Keratinocyte (primary cell): ENCODE results near the gene KCNH8. TPM values are rescaled to one million over a fixed set of nuclear protein-coding genes. Genes with fewer than 3 reads are reported as not detected.

ENCODE experiments used
- DNase-seq: peaks from one replicate; pipeline ENCODE4 v3.0.0-alpha.2; 2011; ENCODE audit warnings: low read depth, missing footprints, low spot score
- FAIRE-seq: peaks from 2 replicates; lab custom pipeline; 2011; peaks lifted over from hg19 to GRCh38; lab: Jason Lieb, UNC
- H2AFZ ChIP-seq: 2 replicates; pipeline ENCODE4 v1.6.0; 2012; ENCODE audit warnings: low read length, control low read depth, inconsistent platforms; ENCODE audit not compliant: control insufficient read depth
- H3K27ac ChIP-seq: 2 replicates; pipeline ENCODE4 v1.5.1; 2011; ENCODE audit warnings: low read length; ENCODE audit not compliant: control insufficient read depth, insufficient read depth
- H3K27me3 ChIP-seq: 3 replicates; pipeline ENCODE4 v1.6.0; 2011; ENCODE audit warnings: low read length; ENCODE audit not compliant: control insufficient read depth, insufficient read depth; ENCODE audit errors: extremely low read depth
- H3K36me3 ChIP-seq, 2 experiments: 2 replicates in 1 of 2; 3 replicates in 1 of 2; pipeline ENCODE4 v1.5.1; 2011; ENCODE audit warnings: low read length in 2 of 2, mild to moderate bottlenecking in 1 of 2; ENCODE audit not compliant: control insufficient read depth in 2 of 2, insufficient read depth in 2 of 2; ENCODE audit errors: extremely low read depth in 1 of 2
- H3K4me1 ChIP-seq: 3 replicates; pipeline ENCODE4 v1.5.1; 2011; ENCODE audit warnings: low read length; ENCODE audit not compliant: control insufficient read depth, insufficient read depth; ENCODE audit errors: extremely low read depth
- H3K4me2 ChIP-seq: 3 replicates; pipeline ENCODE4 v1.6.0; 2011; ENCODE audit warnings: low read depth, low read length; ENCODE audit not compliant: control insufficient read depth, insufficient read depth; ENCODE audit errors: extremely low read depth
- H3K4me3 ChIP-seq, 3 experiments: fragments of 200-600 bp in 1 of 3; sonication (generic) in 1 of 3; 2 replicates in 2 of 3; 3 replicates in 1 of 3; pipeline ENCODE4 v1.5.1; 2011 to 2016; ENCODE audit warnings: low read length in 3 of 3, mild to moderate bottlenecking in 3 of 3, control low read depth in 2 of 3, inconsistent platforms in 1 of 3, low read depth in 1 of 3, mixed read lengths in 1 of 3, mixed run types in 1 of 3, moderate library complexity in 1 of 3; ENCODE audit not compliant: control insufficient read depth in 2 of 3, insufficient read depth in 2 of 3; ENCODE audit errors: extremely low read depth in 1 of 3
- H3K79me2 ChIP-seq: 2 replicates; pipeline ENCODE4 v1.6.0; 2012; ENCODE audit warnings: low read length; ENCODE audit not compliant: control insufficient read depth, insufficient read depth
- H3K9ac ChIP-seq: 3 replicates; pipeline ENCODE4 v1.6.0; 2011; ENCODE audit warnings: low read length; ENCODE audit not compliant: control insufficient read depth, insufficient read depth; ENCODE audit errors: extremely low read depth
- H3K9me1 ChIP-seq: 3 replicates; pipeline ENCODE4 v1.6.0; 2011; ENCODE audit warnings: low read length; ENCODE audit not compliant: control insufficient read depth, insufficient read depth; ENCODE audit errors: extremely low read depth
- H3K9me3 ChIP-seq: 2 replicates; pipeline ENCODE4 v1.5.1; 2012; ENCODE audit warnings: low read depth, low read length; ENCODE audit not compliant: control insufficient read depth
- H4K20me1 ChIP-seq: 3 replicates; pipeline ENCODE4 v1.6.0; 2011; ENCODE audit warnings: low read length; ENCODE audit not compliant: control insufficient read depth, insufficient read depth; ENCODE audit errors: extremely low read depth
- CTCF ChIP-seq, 3 experiments: IDR thresholded peaks in 1 of 3; conservative IDR thresholded peaks in 1 of 3; optimal IDR thresholded peaks in 1 of 3; 2 replicates in 2 of 3; 3 replicates in 1 of 3; pipeline versions ENCODE3 to v1.5.1; 2011; ENCODE audit warnings: low read length in 3 of 3, mild to moderate bottlenecking in 3 of 3, moderate library complexity in 2 of 3, control low read depth in 1 of 3, inconsistent platforms in 1 of 3; ENCODE audit not compliant: insufficient read depth in 2 of 3; ENCODE audit errors: extremely low read depth in 1 of 3
- EZH2 ChIP-seq: IDR thresholded peaks from one replicate; pipeline ENCODE4 v1.6.1; 2012; ENCODE audit warnings: inconsistent platforms, mild to moderate bottlenecking, low read length, moderate library complexity
- dilution Hi-C: fragments of 300-500 bp; cut with MboI; formaldehyde crosslinking; loops from one replicate; pipeline ENCODE4 v1.7.0; 2020; ENCODE audit warnings: low sequenced_read_pairs; ENCODE audit not compliant: extremely low pct_ligation_motif_present
- polyA plus RNA-seq, 5 experiments: library from polyadenylated mRNA; depleted of rRNA in 3 of 5; stranded (reverse) in 3 of 5; stranded (forward) in 1 of 5; unstranded in 1 of 5; fragments of >200 nt; gene quantifications; 1 replicate in 1 of 5; 2 replicates in 3 of 5; 3 replicates in 1 of 5; pipeline versions ENCODE4 v1.2.1 to v1.2.3, GENCODE V29; 2011 to 2012; ENCODE audit warnings: missing spikeins in 2 of 5, low read depth in 1 of 5, low replicate concordance in 1 of 5

KCNH8 gene
- polyA plus RNA-seq, 1 donor (not counting 4 experiments of a cell fraction or from before 2014, with no cell fraction given): not detected

DNA sequence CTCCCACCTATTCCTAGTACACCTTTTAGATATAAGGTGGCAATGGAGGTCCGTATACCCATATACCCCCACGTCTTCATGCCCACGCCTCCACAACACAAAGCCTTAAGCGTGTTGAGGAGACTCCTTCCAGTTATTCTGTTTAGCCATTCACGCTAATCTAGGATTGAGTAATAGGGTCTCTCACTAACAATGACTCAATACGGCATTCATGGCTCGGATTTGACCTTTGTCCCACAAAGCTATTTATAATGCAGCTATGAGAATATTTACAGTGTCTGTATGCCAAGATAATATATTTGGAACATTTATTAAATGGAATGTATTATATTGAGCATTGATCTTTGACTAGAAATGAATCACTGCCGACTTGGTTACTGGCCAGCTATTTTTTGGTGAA lies 215.8 kb downstream of the KCNH8 start:
- Histone ChIP-seq H3K27ac (no peak overlapping the region), H3K9me1 (no peaks in the 10 kb centered on the region), H3K79me2 (no peaks in the 10 kb centered on the region), H3K4me1 (no peaks in the 10 kb centered on the region), H3K9ac (no peak overlapping the region), H3K4me2 (no peak overlapping the region), H3K27me3 (no peaks in the 10 kb centered on the region), H3K9me3 (no peaks in the 10 kb centered on the region), H4K20me1 (no peaks in the 10 kb centered on the region), H3K4me3 (no peak overlapping the region), H2AFZ (no peak overlapping the region), H3K36me3 (no peaks in the 10 kb centered on the region)
- no peak for TF ChIP-seq CTCF (optimal IDR thresholded peaks at IDR 0.05 in 1 of 3, IDR thresholded peaks at IDR 0.05 in 1 of 3, conservative IDR thresholded peaks at IDR 0.05 in 1 of 3; ENCODE audit: extremely low read depth in 1 of 3, insufficient read depth in 2 of 3, low read length in 3 of 3)
- no peak for TF ChIP-seq EZH2
- no peak for FAIRE-seq
- dilution Hi-C loops: no loop called here
- no peak for DNase-seq

- no peak for FAIRE-seq
- Histone ChIP-seq H4K20me1 (no peaks in the 10 kb centered on the region), H2AFZ (no peak overlapping the region), H3K36me3 (no peaks in the 10 kb centered on the region), H3K4me1 (no peaks in the 10 kb centered on the region), H3K4me3 (no peak overlapping the region), H3K79me2 (no peaks in the 10 kb centered on the region), H3K4me2 (no peak overlapping the region), H3K9me3 (no peaks in the 10 kb centered on the region), H3K9me1 (no peaks in the 10 kb centered on the region), H3K27ac (no peak overlapping the region), H3K9ac (no peak overlapping the region), H3K27me3 (no peaks in the 10 kb centered on the region)
- DNase-seq: no peak
- TF ChIP-seq CTCF (optimal IDR thresholded peaks at IDR 0.05 in 1 of 3, IDR thresholded peaks at IDR 0.05 in 1 of 3, conservative IDR thresholded peaks at IDR 0.05 in 1 of 3; ENCODE audit: extremely low read depth in 1 of 3, insufficient read depth in 2 of 3, low read length in 3 of 3): no peak
- no peak for TF ChIP-seq EZH2
- dilution Hi-C loops: no loop called here
Measured at GRCh38 chr3:19365471-19365870, 217.2 kb downstream of the KCNH8 start.
